Nephron (organoid): ENCODE measurements around the gene MCM9.

Experiments used
- H3K27ac Mint-ChIP-seq, 3 experiments: 2 replicates each; pipeline ENCODE4 v1.8.0; 2020; ENCODE audit warnings: mixed read lengths in 3 of 3, mild to moderate bottlenecking in 2 of 3, moderate library complexity in 1 of 3
- H3K27me3 Mint-ChIP-seq: 2 replicates; pipeline ENCODE4 v1.8.0; 2021; ENCODE audit warnings: low read depth, mild to moderate bottlenecking, moderate library complexity, mixed read lengths
- H3K36me3 Mint-ChIP-seq: 2 replicates; pipeline ENCODE4 v1.8.0; 2020; ENCODE audit warnings: low read depth, mixed read lengths
- H3K4me1 Mint-ChIP-seq: 2 replicates; pipeline ENCODE4 v1.8.0; 2020; ENCODE audit warnings: mixed read lengths
- H3K4me3 Mint-ChIP-seq, 3 experiments: 2 replicates each; pipeline ENCODE4 v1.8.0; 2020; ENCODE audit warnings: mild to moderate bottlenecking in 3 of 3, mixed read lengths in 3 of 3, moderate library complexity in 2 of 3
- H3K9me3 Mint-ChIP-seq: 2 replicates; pipeline ENCODE4 v1.8.0; 2020; ENCODE audit warnings: mixed read lengths
- TF ChIP-seq, protein P1 (sequence below), 3 experiments: fragments of 200-600 bp; sonication (generic); IDR thresholded peaks; one replicate each; pipeline ENCODE4 v1.5.0; 2021; ENCODE audit warnings: antibody characterized with exemption in 3 of 3; ENCODE audit not compliant: unreplicated experiment in 3 of 3

MCM9 gene

DNA sequence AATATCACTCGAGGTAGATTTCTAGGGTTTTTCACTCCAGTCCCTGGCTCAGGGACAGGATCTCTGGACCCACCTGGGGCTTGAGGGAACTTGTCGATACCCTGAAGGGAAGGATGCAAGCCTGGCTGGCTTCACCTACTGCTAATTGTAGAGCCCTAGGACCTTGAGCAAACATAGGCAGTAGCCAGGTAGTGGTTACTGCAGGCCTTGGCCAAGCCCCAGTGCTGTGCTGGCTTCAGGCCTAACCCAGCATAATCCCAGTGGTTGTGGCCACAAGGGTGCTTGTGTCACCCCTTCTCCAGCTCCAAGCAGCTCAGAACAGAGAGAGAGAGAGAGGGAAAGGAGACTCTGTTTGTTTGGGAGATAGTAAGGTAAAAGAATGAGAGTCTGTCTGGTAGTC is 5.8 kb upstream of the MCM9 start:
- peaks cover 6% of the 10 kb centered on the region for H3K27me3 Mint-ChIP-seq
- no peak overlapping the region for H3K4me3 Mint-ChIP-seq
- H3K36me3 Mint-ChIP-seq, result peaks cover 39% of the 10 kb centered on the region
- no peak overlapping the region for H3K27ac Mint-ChIP-seq
- H3K4me1 Mint-ChIP-seq, result peaks cover 8% of the 10 kb centered on the region
- H3K9me3 Mint-ChIP-seq, result peaks cover 37% of the 10 kb centered on the region
- TF ChIP-seq, protein P1, sequence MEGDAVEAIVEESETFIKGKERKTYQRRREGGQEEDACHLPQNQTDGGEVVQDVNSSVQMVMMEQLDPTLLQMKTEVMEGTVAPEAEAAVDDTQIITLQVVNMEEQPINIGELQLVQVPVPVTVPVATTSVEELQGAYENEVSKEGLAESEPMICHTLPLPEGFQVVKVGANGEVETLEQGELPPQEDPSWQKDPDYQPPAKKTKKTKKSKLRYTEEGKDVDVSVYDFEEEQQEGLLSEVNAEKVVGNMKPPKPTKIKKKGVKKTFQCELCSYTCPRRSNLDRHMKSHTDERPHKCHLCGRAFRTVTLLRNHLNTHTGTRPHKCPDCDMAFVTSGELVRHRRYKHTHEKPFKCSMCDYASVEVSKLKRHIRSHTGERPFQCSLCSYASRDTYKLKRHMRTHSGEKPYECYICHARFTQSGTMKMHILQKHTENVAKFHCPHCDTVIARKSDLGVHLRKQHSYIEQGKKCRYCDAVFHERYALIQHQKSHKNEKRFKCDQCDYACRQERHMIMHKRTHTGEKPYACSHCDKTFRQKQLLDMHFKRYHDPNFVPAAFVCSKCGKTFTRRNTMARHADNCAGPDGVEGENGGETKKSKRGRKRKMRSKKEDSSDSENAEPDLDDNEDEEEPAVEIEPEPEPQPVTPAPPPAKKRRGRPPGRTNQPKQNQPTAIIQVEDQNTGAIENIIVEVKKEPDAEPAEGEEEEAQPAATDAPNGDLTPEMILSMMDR (IDR thresholded peaks at IDR 0.05; ENCODE audit: unreplicated experiment in 3 of 3), result no peak

- TF ChIP-seq, protein P1 (IDR thresholded peaks at IDR 0.05; ENCODE audit: unreplicated experiment in 3 of 3), result no peak
- peaks cover 38% of the 10 kb centered on the region for H3K36me3 Mint-ChIP-seq
- peaks cover 15% of the 10 kb centered on the region for H3K4me1 Mint-ChIP-seq
- no peak overlapping the region for H3K4me3 Mint-ChIP-seq
- peaks cover 26% of the 10 kb centered on the region for H3K9me3 Mint-ChIP-seq
- H3K27ac Mint-ChIP-seq, result no peak overlapping the region
- peaks cover 6% of the 10 kb centered on the region for H3K27me3 Mint-ChIP-seq
Measured at GRCh38 chr6:118939683-118940082, 4.7 kb upstream of the MCM9 start.

DNA sequence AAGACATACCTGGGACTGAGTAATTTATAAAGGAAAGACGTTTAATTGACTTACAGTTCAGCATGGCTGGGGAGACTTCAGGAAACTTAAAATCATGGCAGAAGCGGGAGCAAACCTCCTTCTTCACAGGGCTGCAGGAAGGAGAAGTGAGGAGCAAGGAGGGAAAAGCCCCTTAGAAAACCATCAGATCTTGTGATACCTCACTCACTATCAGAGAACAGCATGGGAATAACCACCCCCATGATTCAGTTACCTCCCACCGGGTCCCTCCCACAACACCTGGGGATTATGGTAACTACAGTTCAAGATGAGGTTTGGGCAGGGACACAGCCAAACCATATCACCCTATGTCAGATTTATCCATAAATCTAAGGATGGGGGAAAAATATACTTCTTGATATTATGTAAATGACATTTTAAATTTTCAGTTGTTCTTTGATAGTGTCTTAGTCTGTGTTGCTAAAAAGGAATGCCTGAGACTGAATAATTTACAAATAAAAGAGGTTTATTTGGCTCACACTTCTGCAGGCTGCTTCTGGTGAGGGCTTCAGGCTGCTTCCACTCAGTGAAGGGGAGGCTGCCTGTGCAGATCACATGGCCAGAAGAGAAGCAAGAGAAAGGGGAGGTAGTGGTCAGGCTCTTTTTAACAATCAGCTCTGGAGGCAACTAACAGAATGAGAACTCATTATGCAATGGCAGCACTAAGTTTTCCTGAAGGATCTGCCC is 1.2 kb upstream of the MCM9 start:
- Mint-ChIP-seq H3K4me1 (peaks cover 31% of the 10 kb centered on the region), H3K4me3 (peak overlapping the region; percentile 92 to 97 (median 96)), H3K9me3 (peaks cover 4% of the 10 kb centered on the region), H3K36me3 (peaks cover 25% of the 10 kb centered on the region), H3K27ac (peak overlapping the region; percentile 95 to 96 (median 95)), H3K27me3 (peaks cover 6% of the 10 kb centered on the region)
- TF ChIP-seq, protein P1 (IDR thresholded peaks at IDR 0.05; ENCODE audit: unreplicated experiment in 3 of 3), result no peak

DNA sequence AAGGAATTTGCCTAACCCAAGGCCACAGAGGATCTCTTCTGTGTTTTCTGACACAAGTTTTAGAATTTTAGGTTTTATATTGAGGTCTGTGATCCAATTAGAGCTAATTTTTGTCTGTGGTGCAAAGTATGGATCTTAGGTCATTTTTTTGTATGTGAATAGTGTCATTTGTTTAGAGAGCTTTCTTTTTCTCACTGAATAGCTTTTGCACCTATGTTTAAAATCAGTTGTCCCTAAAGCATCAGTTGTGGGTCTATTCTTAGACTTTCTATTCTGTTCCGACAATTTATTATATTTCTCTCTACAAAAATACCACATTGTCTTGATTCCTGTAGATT is 341 bp upstream of the MCM9 start:
- Mint-ChIP-seq H3K9me3 (peaks cover 2% of the 10 kb centered on the region), H3K27me3 (peaks cover 6% of the 10 kb centered on the region), H3K4me1 (peaks cover 31% of the 10 kb centered on the region), H3K36me3 (peaks cover 29% of the 10 kb centered on the region), H3K4me3 (peak overlapping the region; percentile 92 to 97 (median 96)), H3K27ac (peak overlapping the region; percentile 95 to 96 (median 95))
- TF ChIP-seq, protein P1 (IDR thresholded peaks at IDR 0.05; ENCODE audit: unreplicated experiment in 3 of 3), result no peak

GRCh38 chr6:118933855-118934460 is 1.0 kb downstream of the MCM9 start:
- TF ChIP-seq, protein P1 (IDR thresholded peaks at IDR 0.05; ENCODE audit: unreplicated experiment in 3 of 3), result no peak
- peak overlapping the region; percentile 90 to 96 (median 95) for H3K27ac Mint-ChIP-seq
- H3K4me3 Mint-ChIP-seq, result peak overlapping the region; percentile 89 to 97 (median 92)
- H3K4me1 Mint-ChIP-seq, result peaks cover 31% of the 10 kb centered on the region
- H3K9me3 Mint-ChIP-seq, result no peaks in the 10 kb centered on the region
- H3K36me3 Mint-ChIP-seq, result peaks cover 20% of the 10 kb centered on the region
- H3K27me3 Mint-ChIP-seq, result peaks cover 3% of the 10 kb centered on the region
